SK-N-SH (cell line): ENCODE data around the gene CYP3A5. TPM values are rescaled to one million over a fixed set of nuclear protein-coding genes. Genes with fewer than 3 reads are reported as not detected.

Experiments used
- CTCF ChIA-PET: fragments of 300-600, 350-600 bp; formaldehyde crosslinking; extraction: SDS; loops from one replicate; lab custom pipeline; 2021; lab: Yijun Ruan, JAX
- POLR2A ChIA-PET: fragments of 350-600 bp; sonication (Branson Sonifier 250); formaldehyde crosslinking; extraction: SDS; loops from one replicate; lab custom pipeline; 2020; ENCODE audit warnings: antibody characterized with exemption, inconsistent platforms; lab: Yijun Ruan, JAX
- DNase-seq: peaks from one replicate; pipeline ENCODE4 v3.0.0; 2012
- H2AFZ ChIP-seq: fragments of 200-600 bp; sonication (generic); 2 replicates; pipeline ENCODE4 v1.8.1; 2016; ENCODE audit warnings: antibody characterized with exemption, mild to moderate bottlenecking, low read depth
- H3F3A ChIP-seq: fragments of 200-600 bp; sonication (generic); replicated peaks from 2 replicates; pipeline ENCODE3; 2016; ENCODE audit warnings: antibody characterized with exemption, mild to moderate bottlenecking; ENCODE audit not compliant: insufficient read depth
- H3K27ac ChIP-seq, 2 experiments: fragments of 200-500 bp in 1 of 2; fragments of 200-600 bp in 1 of 2; sonication (Bioruptor generic) in 1 of 2; sonication (generic), shearing (Covaris generic) in 1 of 2; 2 replicates each; pipeline versions ENCODE4 v1.5.1 to v1.6.1; 2014 to 2016; ENCODE audit warnings: low read depth in 2 of 2, inconsistent platforms in 1 of 2, low read length in 1 of 2, mild to moderate bottlenecking in 1 of 2, mixed read lengths in 1 of 2
- H3K27me3 ChIP-seq: fragments of 200-600 bp; sonication (generic), shearing (Covaris generic); 2 replicates; pipeline ENCODE4 v1.6.1; 2016; ENCODE audit warnings: mixed run types; ENCODE audit not compliant: insufficient read depth
- H3K36me3 ChIP-seq, 2 experiments: fragments of 200-500 bp in 1 of 2; fragments of 200-600 bp in 1 of 2; sonication (Bioruptor generic) in 1 of 2; sonication (generic) in 1 of 2; replicated peaks in 1 of 2; 2 replicates each; pipeline versions ENCODE3 to v1.5.1; 2014 to 2016; ENCODE audit warnings: low read length in 1 of 2, mild to moderate bottlenecking in 1 of 2; ENCODE audit not compliant: insufficient read depth in 2 of 2, control insufficient read depth in 1 of 2
- H3K4me1 ChIP-seq, 2 experiments: fragments of 200-500 bp in 1 of 2; fragments of 200-600 bp in 1 of 2; sonication (Bioruptor generic) in 1 of 2; sonication (generic), shearing (Covaris generic) in 1 of 2; 2 replicates each; pipeline versions ENCODE4 v1.5.1 to v1.6.1; 2014 to 2016; ENCODE audit warnings: low read depth in 1 of 2, low read length in 1 of 2, mixed run types in 1 of 2; ENCODE audit not compliant: insufficient read depth in 2 of 2, control insufficient read depth in 1 of 2
- H3K4me2 ChIP-seq: fragments of 200-600 bp; sonication (generic), shearing (Covaris generic); 2 replicates; pipeline ENCODE4 v1.6.1; 2017; ENCODE audit warnings: mixed run types
- H3K4me3 ChIP-seq, 2 experiments: fragments of 200-500 bp in 1 of 2; fragments of 200-600 bp in 1 of 2; sonication (Bioruptor generic) in 1 of 2; sonication (generic), shearing (Covaris generic) in 1 of 2; 2 replicates each; pipeline versions ENCODE4 v1.5.1 to v1.8.1; 2014 to 2016; ENCODE audit warnings: low read depth in 2 of 2, inconsistent platforms in 1 of 2, low read length in 1 of 2, mild to moderate bottlenecking in 1 of 2, mixed read lengths in 1 of 2, moderate library complexity in 1 of 2
- H3K79me2 ChIP-seq: fragments of 200-600 bp; sonication (generic); 2 replicates; pipeline ENCODE4 v1.8.1; 2017; ENCODE audit warnings: mild to moderate bottlenecking; ENCODE audit not compliant: insufficient read depth
- H3K9ac ChIP-seq: fragments of 200-600 bp; sonication (generic); 2 replicates; pipeline ENCODE4 v1.6.1; 2017; ENCODE audit warnings: mixed run types
- H3K9me2 ChIP-seq: fragments of 200-600 bp; sonication (generic); 2 replicates; pipeline ENCODE4 v1.6.1; 2017; ENCODE audit warnings: mixed run types
- H3K9me3 ChIP-seq: fragments of 200-600 bp; sonication (generic); 2 replicates; pipeline ENCODE4 v1.6.1; 2017; ENCODE audit warnings: mixed run types, mild to moderate bottlenecking, moderate library complexity
- H4K20me1 ChIP-seq: fragments of 200-600 bp; sonication (generic); 2 replicates; pipeline ENCODE4 v1.6.1; 2017; ENCODE audit warnings: mild to moderate bottlenecking, mixed run types; ENCODE audit not compliant: insufficient read depth
- CHD2 ChIP-seq: fragments of 150-350 bp; IDR thresholded peaks from 2 replicates; pipeline ENCODE4 v1.6.1; 2018; ENCODE audit warnings: low read length; ENCODE audit not compliant: partially characterized antibody
- CTCF ChIP-seq: fragments of 200-600 bp; sonication (generic); IDR thresholded peaks from 2 replicates; pipeline ENCODE4 v1.6.1; 2017; ENCODE audit warnings: antibody characterized with exemption, mild to moderate bottlenecking, moderate library complexity
- ELF1 ChIP-seq: IDR thresholded peaks from 2 replicates; pipeline ENCODE4 v1.4.0; 2012
- GATA2 ChIP-seq: sonication (generic); formaldehyde crosslinking; IDR thresholded peaks from 2 replicates; pipeline ENCODE4 v1.5.0; 2020; ENCODE audit warnings: mild to moderate bottlenecking, missing genetic modification reagents
- IRF3 ChIP-seq: fragments of 150-350 bp; IDR thresholded peaks from 2 replicates; pipeline ENCODE4 v1.6.1; 2016; ENCODE audit warnings: mild to moderate bottlenecking, low read depth, low read length
- MXI1 ChIP-seq: IDR thresholded peaks from 2 replicates; pipeline ENCODE4 v1.6.1; 2012; ENCODE audit warnings: mild to moderate bottlenecking, low read depth, low read length, improper control_type of control experiment
- NFIC ChIP-seq: IDR thresholded peaks from 2 replicates; pipeline ENCODE4 v1.4.0; 2012; ENCODE audit warnings: borderline replicate concordance
- NRF1 ChIP-seq: IDR thresholded peaks from 2 replicates; pipeline ENCODE4 v1.6.1; 2012; ENCODE audit warnings: low read depth, mild to moderate bottlenecking, low read length
- RAD21 ChIP-seq: IDR thresholded peaks from 2 replicates; pipeline ENCODE4 v1.6.1; 2012; ENCODE audit warnings: mild to moderate bottlenecking, low read length
- RCOR1 ChIP-seq: fragments of 150-350 bp; IDR thresholded peaks from 2 replicates; pipeline ENCODE4 v1.6.1; 2017; ENCODE audit warnings: antibody characterized with exemption, low read length
- RFX5 ChIP-seq: IDR thresholded peaks from 2 replicates; pipeline ENCODE4 v1.6.1; 2012; ENCODE audit warnings: mild to moderate bottlenecking, improper control_type of control experiment, low read length
- RXRA ChIP-seq: IDR thresholded peaks from 2 replicates; pipeline ENCODE4 v1.4.0; 2012; ENCODE audit warnings: low read depth, mild to moderate bottlenecking, borderline replicate concordance
- SIN3A ChIP-seq: IDR thresholded peaks from 2 replicates; pipeline ENCODE4 v1.6.1; 2012; ENCODE audit warnings: low read depth, mild to moderate bottlenecking, low read length, moderate library complexity, borderline replicate concordance
- TAF1 ChIP-seq: IDR thresholded peaks from 2 replicates; pipeline ENCODE4 v1.6.1; 2012; ENCODE audit warnings: low read depth, mild to moderate bottlenecking, low read length, moderate library complexity, borderline replicate concordance
- USF1 ChIP-seq: IDR thresholded peaks from 2 replicates; pipeline ENCODE4 v1.4.0; 2012; ENCODE audit warnings: low read depth, borderline replicate concordance
- YY1 ChIP-seq: IDR thresholded peaks from 2 replicates; pipeline ENCODE4 v1.4.0; 2012; ENCODE audit warnings: low read depth, mild to moderate bottlenecking
- WGBS: methylation state at CpG from one replicate; pipeline ENCODE4 v1.1.6; 2017; ENCODE audit warnings: low lambda C conversion rate; 5-methylcytosine and 5-hydroxymethylcytosine counted together
- polyA plus RNA-seq, 3 experiments: library from polyadenylated mRNA; depleted of rRNA; stranded (reverse); fragments of >200 nt; gene quantifications; 2 replicates each; pipeline ENCODE4 v1.2.3, GENCODE V29; 2012

Gene CYP3A5
- polyA plus RNA-seq, 1 of the 3 experiments (the other 2 are of a cell fraction), result 0.25 TPM

DNA sequence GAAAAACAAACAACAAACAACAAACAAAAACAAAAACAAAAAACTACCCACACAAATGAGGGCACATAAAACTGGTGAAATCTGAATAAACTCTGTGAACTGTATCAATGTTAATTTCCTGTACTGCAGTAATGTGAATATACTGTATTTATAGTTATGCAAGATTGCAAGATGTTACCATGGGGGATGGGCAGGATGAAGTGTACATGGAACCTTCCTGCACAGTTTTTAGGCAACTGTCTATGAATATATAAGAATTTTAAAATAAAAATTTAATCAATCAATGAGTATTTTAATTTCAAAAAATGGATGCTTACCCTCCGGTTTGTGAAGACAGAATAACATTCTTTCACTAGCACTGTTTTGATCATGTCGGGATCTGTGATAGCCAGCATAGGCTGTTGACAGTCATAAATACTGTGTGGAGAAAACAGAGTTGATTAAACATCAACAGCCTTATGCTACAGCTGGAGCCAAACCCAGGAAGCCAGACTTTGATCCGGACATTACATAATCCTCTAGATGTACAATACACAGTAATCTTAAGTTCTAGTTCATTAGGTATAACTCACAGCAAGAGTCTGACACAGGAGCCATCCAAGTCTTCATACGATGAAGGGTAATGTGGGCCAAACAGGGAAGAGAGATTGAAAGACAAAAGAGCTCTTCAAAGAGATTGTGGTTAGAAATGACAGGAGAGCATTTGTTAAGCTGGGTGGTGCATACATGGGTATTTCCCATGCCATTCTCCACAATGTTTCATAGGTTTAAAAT lies 40.4 kb upstream of the CYP3A5 start:
- Histone ChIP-seq H3K27ac (no peak overlapping the region), H3K79me2 (no peaks in the 10 kb centered on the region), H3K27me3 (peaks cover 13% of the 10 kb centered on the region), H3F3A (no peaks in the 10 kb centered on the region), H3K36me3 (no peaks in the 10 kb centered on the region), H3K4me2 (no peak overlapping the region), H2AFZ (no peak overlapping the region)
- 4% methylated on average over 4 of the region's 4 CpGs for WGBS
- no peak for DNase-seq
- ChIA-PET POLR2A (no interaction called here), CTCF (no interaction called here)
- TF ChIP-seq SIN3A, result no peak
- TF ChIP-seq RXRA, result no peak
- TF ChIP-seq CHD2, result no peak
- no peak for TF ChIP-seq GATA2 (CRISPR knock-in tag)
- no peak for TF ChIP-seq USF1
- TF ChIP-seq CTCF, result no peak
- no peak for TF ChIP-seq TAF1
- TF ChIP-seq RAD21, result no peak
- TF ChIP-seq RCOR1, result no peak
- TF ChIP-seq MXI1, result no peak
- no peak for TF ChIP-seq NFIC
- TF ChIP-seq IRF3, result no peak
- no peak for TF ChIP-seq NRF1
- TF ChIP-seq ELF1, result no peak
- TF ChIP-seq YY1, result no peak
- TF ChIP-seq RFX5, result no peak
- TF ChIP-seq, all 33 proteins: peak for 0
- H3K4me3 ChIP-seq, result no peak overlapping the region
- no peaks in the 10 kb centered on the region for H3K9me2 ChIP-seq
- H3K9ac ChIP-seq, result no peak overlapping the region
- H3K4me1 ChIP-seq, result no peaks in the 10 kb centered on the region
- no peaks in the 10 kb centered on the region for H4K20me1 ChIP-seq
- 0 out of 2 replicates have a peak, but pooled peaks cover 1% of the 10 kb centered on the region for H3K9me3 ChIP-seq
